HFF-Myc (cell line): ENCODE measurements around the gene CCDC51.
A peak's percentile ranks its signal among the peaks of the same experiment; 100 is the strongest.

ENCODE experiments used
- DNase-seq: peaks from one replicate; pipeline ENCODE4 v3.0.0-alpha.2; 2011; ENCODE audit warnings: low read depth; ENCODE audit errors: extremely low read depth
- H3K4me3 ChIP-seq: replicated peaks from 2 replicates; pipeline ENCODE4 v1.5.1; 2011; ENCODE audit warnings: low read depth, mild to moderate bottlenecking, control low read depth, low read length
- TF ChIP-seq, protein P1 (sequence below): IDR thresholded peaks from 2 replicates; pipeline ENCODE4 v1.5.1; 2012; ENCODE audit warnings: mild to moderate bottlenecking, low read depth, low read length, control low read depth; ENCODE audit errors: missing control alignments

CCDC51 gene

DNA sequence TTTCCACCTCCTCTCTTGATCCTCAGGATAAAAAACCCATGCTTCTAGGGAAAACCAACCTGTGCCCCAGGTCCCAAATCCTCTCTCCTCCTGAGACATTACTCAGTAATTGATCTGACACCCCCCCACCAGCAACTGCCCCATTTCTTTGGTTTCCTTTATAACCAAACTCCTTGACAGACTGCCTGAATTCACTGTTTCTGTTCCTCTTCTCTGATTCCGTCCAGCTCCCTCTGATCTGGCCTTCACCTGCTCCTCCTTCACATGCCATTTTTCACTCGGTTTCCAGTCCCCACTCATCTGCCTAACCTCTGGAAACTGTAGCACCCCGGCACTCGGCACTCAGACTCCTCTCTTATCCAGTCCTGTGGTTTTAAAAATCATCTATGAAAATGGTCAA, 2.1 kb downstream of the CCDC51 start:
- DNase-seq, result no peak
- TF ChIP-seq, protein P1, sequence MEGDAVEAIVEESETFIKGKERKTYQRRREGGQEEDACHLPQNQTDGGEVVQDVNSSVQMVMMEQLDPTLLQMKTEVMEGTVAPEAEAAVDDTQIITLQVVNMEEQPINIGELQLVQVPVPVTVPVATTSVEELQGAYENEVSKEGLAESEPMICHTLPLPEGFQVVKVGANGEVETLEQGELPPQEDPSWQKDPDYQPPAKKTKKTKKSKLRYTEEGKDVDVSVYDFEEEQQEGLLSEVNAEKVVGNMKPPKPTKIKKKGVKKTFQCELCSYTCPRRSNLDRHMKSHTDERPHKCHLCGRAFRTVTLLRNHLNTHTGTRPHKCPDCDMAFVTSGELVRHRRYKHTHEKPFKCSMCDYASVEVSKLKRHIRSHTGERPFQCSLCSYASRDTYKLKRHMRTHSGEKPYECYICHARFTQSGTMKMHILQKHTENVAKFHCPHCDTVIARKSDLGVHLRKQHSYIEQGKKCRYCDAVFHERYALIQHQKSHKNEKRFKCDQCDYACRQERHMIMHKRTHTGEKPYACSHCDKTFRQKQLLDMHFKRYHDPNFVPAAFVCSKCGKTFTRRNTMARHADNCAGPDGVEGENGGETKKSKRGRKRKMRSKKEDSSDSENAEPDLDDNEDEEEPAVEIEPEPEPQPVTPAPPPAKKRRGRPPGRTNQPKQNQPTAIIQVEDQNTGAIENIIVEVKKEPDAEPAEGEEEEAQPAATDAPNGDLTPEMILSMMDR, result no peak
- H3K4me3 ChIP-seq, result no peak overlapping the region

GRCh38 chr3:48436855-48437254, 3.1 kb downstream of the CCDC51 start:
- no peak overlapping the region for H3K4me3 ChIP-seq
- DNase-seq, result no peak
- TF ChIP-seq, protein P1, result no peak

- TF ChIP-seq, protein P1, result no peak
- no peak for DNase-seq
- no peak overlapping the region for H3K4me3 ChIP-seq
These were observed 3.5 kb downstream of the CCDC51 start for GRCh38 chr3:48436477-48436787.

DNA sequence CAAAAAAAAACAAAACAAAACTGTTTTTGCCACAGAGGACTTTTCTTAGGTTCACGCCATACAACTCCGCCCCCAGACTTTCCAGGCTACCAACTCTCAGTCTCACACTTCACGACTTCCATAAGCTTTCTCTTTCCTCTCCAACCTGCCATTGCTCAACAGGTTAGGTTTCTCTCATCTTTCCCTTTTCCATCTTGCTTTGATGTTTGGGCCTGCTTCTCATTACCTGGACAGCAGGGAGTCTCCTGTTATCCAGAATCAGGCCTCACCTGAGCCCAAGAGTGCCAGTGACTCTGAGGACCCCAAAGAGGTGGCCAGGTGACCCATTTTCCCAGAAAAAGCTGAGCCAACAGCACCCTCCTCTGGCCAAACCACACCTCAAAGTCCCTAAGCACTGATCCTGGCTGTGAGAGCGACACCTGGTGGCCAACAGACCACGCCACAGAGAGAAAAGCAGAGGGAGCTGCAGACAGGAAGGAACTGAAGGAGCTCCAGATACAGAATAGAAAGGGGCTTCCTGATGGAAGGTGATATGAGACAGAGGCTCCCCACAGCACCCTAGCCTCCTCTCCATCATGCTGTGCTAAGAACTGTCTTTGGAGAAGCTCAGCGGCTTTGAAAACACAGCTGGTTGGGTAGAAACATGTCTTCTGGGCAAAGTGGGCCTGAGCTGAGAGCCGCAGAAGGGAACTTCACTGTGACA, 4.0 kb downstream of the CCDC51 start:
- TF ChIP-seq, protein P1, result peak; percentile 100
- peak; percentile 66 for DNase-seq
- H3K4me3 ChIP-seq, result no peak overlapping the region

DNA sequence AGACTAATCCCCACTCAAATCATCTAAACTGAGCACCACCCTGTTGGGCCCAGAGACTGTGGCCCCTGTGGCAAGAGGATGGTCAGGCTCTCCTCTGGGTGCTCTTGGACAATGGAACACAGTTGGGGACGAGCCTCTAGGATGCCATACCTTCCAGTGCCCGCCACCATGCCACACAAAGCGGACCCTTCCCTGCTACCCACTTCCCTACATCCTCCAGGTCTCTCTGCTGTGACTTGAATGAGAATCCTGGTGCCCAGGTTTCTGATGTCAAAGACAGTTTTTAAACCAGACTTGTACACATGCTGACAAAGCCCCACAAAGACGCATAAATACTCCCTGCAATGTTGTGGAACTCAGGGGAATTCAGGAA, 4.7 kb downstream of the CCDC51 start:
- no peak overlapping the region for H3K4me3 ChIP-seq
- no peak for DNase-seq
- TF ChIP-seq, protein P1, result no peak

GRCh38 chr3:48434591-48435222, 5.2 kb downstream of the CCDC51 start:
- TF ChIP-seq, protein P1, result no peak
- no peak overlapping the region for H3K4me3 ChIP-seq
- no peak for DNase-seq

- TF ChIP-seq, protein P1, result no peak
- no peak overlapping the region for H3K4me3 ChIP-seq
- no peak for DNase-seq
These were observed 6.3 kb downstream of the CCDC51 start for GRCh38 chr3:48433472-48434118.
